OCI-LY7 (cell line): Measurements from ENCODE around the gene ACTRT2. TPM values are rescaled to one million over a fixed set of nuclear protein-coding genes. Genes with fewer than 3 reads are reported as not detected.

Experiments used
- BruUV-seq: library from RNA; stranded (reverse); fragments of 400-500 nt; replicated peaks from 2 replicates; lab custom pipeline; 2021; lab: Mats Ljungman, UMichigan
- CTCF ChIA-PET: fragments of 300-600 bp; sonication (Branson Sonifier 250); formaldehyde crosslinking; loops from one replicate; lab custom pipeline; 2022; ENCODE audit warnings: antibody characterized with exemption; ENCODE audit not compliant: unreplicated experiment; lab: Charles Lee
- POLR2A ChIA-PET: fragments of 300-600 bp; sonication (Branson Sonifier 250); formaldehyde crosslinking; loops from one replicate; lab custom pipeline; 2022; ENCODE audit warnings: antibody characterized with exemption; lab: Charles Lee
- DNase-seq: peaks from one replicate; pipeline ENCODE4 v3.0.0-alpha.2; 2015; ENCODE audit warnings: low spot score
- H2AFZ ChIP-seq: fragments of 200-600 bp; sonication (generic), shearing (Covaris generic); 2 replicates; pipeline ENCODE4 v1.6.1; 2014; ENCODE audit warnings: mild to moderate bottlenecking, antibody characterized with exemption, low read length, moderate library complexity
- H3K27ac ChIP-seq: fragments of 200-600 bp; sonication (generic); 2 replicates; pipeline ENCODE4 v1.5.1; 2014; ENCODE audit warnings: mixed run types, low read depth, mild to moderate bottlenecking, moderate library complexity, low read length, inconsistent platforms; ENCODE audit not compliant: poor library complexity, severe bottlenecking
- H3K36me3 ChIP-seq: fragments of 200-600 bp; sonication (generic); 2 replicates; pipeline ENCODE4 v1.6.1; 2014; ENCODE audit warnings: mild to moderate bottlenecking, antibody characterized with exemption, low read length, moderate library complexity, mixed read lengths; ENCODE audit not compliant: insufficient read depth
- H3K4me1 ChIP-seq: fragments of 200-600 bp; sonication (generic); 2 replicates; pipeline ENCODE4 v1.5.1; 2014; ENCODE audit warnings: mild to moderate bottlenecking, low read length; ENCODE audit not compliant: insufficient read depth, poor library complexity, severe bottlenecking
- H3K4me2 ChIP-seq: fragments of 200-600 bp; sonication (generic); 2 replicates; pipeline ENCODE4 v1.6.1; 2014; ENCODE audit warnings: mild to moderate bottlenecking, low read length
- H3K4me3 ChIP-seq: fragments of 200-600 bp; sonication (generic); 2 replicates; pipeline ENCODE4 v1.5.1; 2014; ENCODE audit warnings: mild to moderate bottlenecking, low read depth, low read length; ENCODE audit not compliant: poor library complexity, severe bottlenecking
- H3K79me2 ChIP-seq: fragments of 200-600 bp; sonication (generic); 2 replicates; pipeline ENCODE4 v1.6.1; 2016; ENCODE audit warnings: low read depth, mild to moderate bottlenecking, low read length, moderate library complexity, mixed read lengths; ENCODE audit not compliant: insufficient read depth
- H3K9me2 ChIP-seq: fragments of 200-600 bp; sonication (generic); 2 replicates; pipeline ENCODE4 v1.6.1; 2016; ENCODE audit warnings: mild to moderate bottlenecking, low read length, mixed read lengths; ENCODE audit not compliant: insufficient read depth
- H3K9me3 ChIP-seq: fragments of 200-600 bp; sonication (generic); 2 replicates; pipeline ENCODE4 v1.6.1; 2014; ENCODE audit warnings: mild to moderate bottlenecking, mixed run types, low read length, mixed read lengths
- H4K20me1 ChIP-seq: fragments of 200-600 bp; sonication (generic); 2 replicates; pipeline ENCODE4 v1.6.1; 2014; ENCODE audit warnings: mild to moderate bottlenecking, antibody characterized with exemption, low read length, moderate library complexity, mixed read lengths; ENCODE audit not compliant: insufficient read depth
- EZH2phosphoT487 ChIP-seq: fragments of 200-600 bp; sonication (generic); IDR thresholded peaks from 2 replicates; pipeline ENCODE4 v1.6.1; 2018; ENCODE audit warnings: low read depth, borderline replicate concordance, mild to moderate bottlenecking, mixed run types, antibody characterized with exemption, low read length, moderate library complexity, mixed read lengths
- intact Hi-C: fragments of 100-400 bp; cut with micrococcal nuclease; formaldehyde crosslinking; loops from one replicate; pipeline ENCODE4 v1.10.0; 2022; ENCODE audit not compliant: unreplicated experiment
- total RNA-seq, 2 experiments: library from RNA; depleted of rRNA in 1 of 2; stranded (reverse); fragments of >200 nt in 1 of 2; shearing (Covaris generic) in 1 of 2; gene quantifications; 2 replicates each; pipeline ENCODE4 v1.2.3, GENCODE V29; 2014 to 2022
- TF ChIP-seq, protein P1 (sequence below): fragments of 200-600 bp; sonication (generic); conservative IDR thresholded peaks from 2 replicates; pipeline ENCODE4 v1.5.1; 2014; ENCODE audit warnings: mild to moderate bottlenecking, antibody characterized with exemption, low read length, moderate library complexity, mixed read lengths

The ACTRT2 gene
- total RNA-seq, 2 experiments from 2014 or later: not detected

DNA sequence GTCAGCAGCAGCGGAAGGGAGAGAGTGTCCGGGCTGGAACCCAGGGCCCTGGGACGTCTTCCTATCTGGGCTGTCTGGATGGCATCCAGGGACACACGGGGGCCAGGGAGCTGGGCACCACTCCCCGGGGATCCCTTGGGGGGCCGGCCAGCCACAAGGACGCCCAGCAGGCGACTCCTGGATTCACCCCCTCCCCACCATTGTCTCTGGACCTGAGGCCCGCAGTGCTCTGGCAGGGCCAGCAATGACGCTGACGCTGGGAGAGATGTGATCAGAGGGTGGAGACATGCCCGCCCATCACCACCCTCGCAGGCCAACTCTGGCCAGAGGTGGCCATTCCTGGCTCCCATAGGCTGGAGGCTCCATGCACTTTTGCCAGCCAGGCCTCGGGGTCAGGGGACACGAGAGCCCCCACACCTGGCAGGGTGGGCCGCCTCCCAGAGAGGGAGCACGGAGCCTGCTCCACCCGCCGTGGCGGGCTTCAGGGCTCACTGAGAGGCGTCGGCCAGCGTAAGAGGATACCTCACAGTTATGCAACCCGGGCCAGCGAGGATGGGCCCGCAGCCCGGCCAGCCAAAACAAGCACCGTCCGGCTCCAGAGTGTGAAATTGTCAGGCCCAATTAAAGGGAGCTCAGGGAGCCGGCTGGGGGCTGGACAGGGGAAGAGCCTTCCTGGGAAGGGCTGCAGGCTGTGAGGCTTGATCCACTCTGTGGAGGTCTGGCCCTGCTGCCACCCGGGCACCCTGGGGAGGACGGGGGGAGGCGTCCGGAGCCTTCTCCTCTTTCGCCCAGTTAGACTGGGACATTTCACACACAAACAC is 10.3 kb downstream of the ACTRT2 start:
- ChIA-PET CTCF (no interaction called here), POLR2A (no interaction called here)
- Histone ChIP-seq H3K9me2 (no peaks in the 10 kb centered on the region), H3K36me3 (no peaks in the 10 kb centered on the region), H3K4me1 (no peaks in the 10 kb centered on the region), H3K4me2 (no peak overlapping the region), H3K27ac (no peak overlapping the region), H2AFZ (no peak overlapping the region), H3K9me3 (no peaks in the 10 kb centered on the region), H4K20me1 (no peaks in the 10 kb centered on the region; the same call in 1 of the 2 replicates), H3K4me3 (no peak overlapping the region), H3K79me2 (no peaks in the 10 kb centered on the region)
- BruUV-seq: no TSS peak
- no peak for TF ChIP-seq EZH2phosphoT487
- TF ChIP-seq, protein P1, sequence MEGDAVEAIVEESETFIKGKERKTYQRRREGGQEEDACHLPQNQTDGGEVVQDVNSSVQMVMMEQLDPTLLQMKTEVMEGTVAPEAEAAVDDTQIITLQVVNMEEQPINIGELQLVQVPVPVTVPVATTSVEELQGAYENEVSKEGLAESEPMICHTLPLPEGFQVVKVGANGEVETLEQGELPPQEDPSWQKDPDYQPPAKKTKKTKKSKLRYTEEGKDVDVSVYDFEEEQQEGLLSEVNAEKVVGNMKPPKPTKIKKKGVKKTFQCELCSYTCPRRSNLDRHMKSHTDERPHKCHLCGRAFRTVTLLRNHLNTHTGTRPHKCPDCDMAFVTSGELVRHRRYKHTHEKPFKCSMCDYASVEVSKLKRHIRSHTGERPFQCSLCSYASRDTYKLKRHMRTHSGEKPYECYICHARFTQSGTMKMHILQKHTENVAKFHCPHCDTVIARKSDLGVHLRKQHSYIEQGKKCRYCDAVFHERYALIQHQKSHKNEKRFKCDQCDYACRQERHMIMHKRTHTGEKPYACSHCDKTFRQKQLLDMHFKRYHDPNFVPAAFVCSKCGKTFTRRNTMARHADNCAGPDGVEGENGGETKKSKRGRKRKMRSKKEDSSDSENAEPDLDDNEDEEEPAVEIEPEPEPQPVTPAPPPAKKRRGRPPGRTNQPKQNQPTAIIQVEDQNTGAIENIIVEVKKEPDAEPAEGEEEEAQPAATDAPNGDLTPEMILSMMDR: no peak
- intact Hi-C loops: no loop called here
- DNase-seq: no peak

DNA sequence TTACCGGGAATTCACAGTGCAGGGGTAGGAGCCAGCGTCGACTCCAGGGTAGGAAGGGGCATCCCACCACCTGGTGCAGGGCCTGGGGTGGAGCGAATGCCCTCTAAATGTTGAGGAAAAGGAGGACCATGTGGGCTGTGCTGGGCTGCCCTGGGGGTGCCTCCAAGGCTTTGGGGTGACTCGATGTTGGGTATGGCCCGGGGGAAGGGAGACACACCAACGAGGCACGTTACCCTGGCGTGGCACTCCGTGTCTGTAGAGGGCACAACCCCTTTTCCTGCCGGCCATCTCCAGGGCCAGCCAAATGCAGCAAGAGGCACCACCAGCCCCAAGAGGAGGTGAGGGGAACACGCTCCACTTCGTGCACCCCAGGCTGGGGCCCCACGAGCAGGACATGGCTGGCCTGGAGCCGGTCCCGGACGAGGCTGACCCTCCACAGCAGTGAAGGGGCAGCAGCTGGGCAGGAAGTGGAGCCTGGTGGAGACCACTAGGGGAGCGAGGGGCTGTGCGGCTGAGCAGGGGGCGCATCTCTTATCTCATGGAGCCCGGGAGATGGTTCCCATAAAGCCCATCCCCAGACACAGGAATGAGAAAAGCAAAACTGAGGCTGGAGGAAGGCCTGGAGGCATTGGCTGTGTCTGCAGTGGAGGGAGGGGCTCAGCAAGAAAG is 11.2 kb downstream of the ACTRT2 start:
- Histone ChIP-seq H3K9me2 (no peaks in the 10 kb centered on the region), H3K9me3 (no peaks in the 10 kb centered on the region), H3K79me2 (no peaks in the 10 kb centered on the region), H3K4me1 (no peaks in the 10 kb centered on the region), H3K4me2 (no peak overlapping the region), H2AFZ (no peak overlapping the region), H3K4me3 (no peak overlapping the region), H4K20me1 (no peaks in the 10 kb centered on the region; the same call in 1 of the 2 replicates), H3K36me3 (no peaks in the 10 kb centered on the region), H3K27ac (no peak overlapping the region)
- DNase-seq: no peak
- BruUV-seq: no TSS peak
- TF ChIP-seq EZH2phosphoT487: no peak
- TF ChIP-seq, protein P1: no peak
- CTCF ChIA-PET: no interaction called here
- intact Hi-C loops: no loop called here
- POLR2A ChIA-PET: no interaction called here
